ENCODE results near the gene TBX10.

Gene TBX10

GRCh38 chr11:67614730-67615714 is 24.5 kb downstream of the TBX10 start:
- peak overlapping the region in 1 of 2 donors; percentile 52 for H3K4me3 ChIP-seq
- intact Hi-C loops (cut with DNase I; ENCODE audit: low total_unique reads): loop anchor here (5.0 kb wide), 1 partner anchor 43 kb away; no protein-coding TSS in a partner anchor
- TF ChIP-seq, protein P1, sequence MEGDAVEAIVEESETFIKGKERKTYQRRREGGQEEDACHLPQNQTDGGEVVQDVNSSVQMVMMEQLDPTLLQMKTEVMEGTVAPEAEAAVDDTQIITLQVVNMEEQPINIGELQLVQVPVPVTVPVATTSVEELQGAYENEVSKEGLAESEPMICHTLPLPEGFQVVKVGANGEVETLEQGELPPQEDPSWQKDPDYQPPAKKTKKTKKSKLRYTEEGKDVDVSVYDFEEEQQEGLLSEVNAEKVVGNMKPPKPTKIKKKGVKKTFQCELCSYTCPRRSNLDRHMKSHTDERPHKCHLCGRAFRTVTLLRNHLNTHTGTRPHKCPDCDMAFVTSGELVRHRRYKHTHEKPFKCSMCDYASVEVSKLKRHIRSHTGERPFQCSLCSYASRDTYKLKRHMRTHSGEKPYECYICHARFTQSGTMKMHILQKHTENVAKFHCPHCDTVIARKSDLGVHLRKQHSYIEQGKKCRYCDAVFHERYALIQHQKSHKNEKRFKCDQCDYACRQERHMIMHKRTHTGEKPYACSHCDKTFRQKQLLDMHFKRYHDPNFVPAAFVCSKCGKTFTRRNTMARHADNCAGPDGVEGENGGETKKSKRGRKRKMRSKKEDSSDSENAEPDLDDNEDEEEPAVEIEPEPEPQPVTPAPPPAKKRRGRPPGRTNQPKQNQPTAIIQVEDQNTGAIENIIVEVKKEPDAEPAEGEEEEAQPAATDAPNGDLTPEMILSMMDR (IDR thresholded peaks at IDR 0.05): peak in 1 of 2 experiments; percentile 27
- no peak for DNase-seq
- no peaks in the 10 kb centered on the region for H3K9me3 ChIP-seq
- peaks cover 0 to 20% (median 11%) of the 10 kb centered on the region in 4 donors for H3K4me1 ChIP-seq
- peaks cover 12 to 38% (median 30%) of the 10 kb centered on the region in 3 donors for H3K36me3 ChIP-seq
- peaks cover 0 to 23% of the 10 kb centered on the region in 2 donors for H3K27me3 ChIP-seq
- peak overlapping the region in 1 of 2 donors; percentile 54 for H3K27ac ChIP-seq

DNA sequence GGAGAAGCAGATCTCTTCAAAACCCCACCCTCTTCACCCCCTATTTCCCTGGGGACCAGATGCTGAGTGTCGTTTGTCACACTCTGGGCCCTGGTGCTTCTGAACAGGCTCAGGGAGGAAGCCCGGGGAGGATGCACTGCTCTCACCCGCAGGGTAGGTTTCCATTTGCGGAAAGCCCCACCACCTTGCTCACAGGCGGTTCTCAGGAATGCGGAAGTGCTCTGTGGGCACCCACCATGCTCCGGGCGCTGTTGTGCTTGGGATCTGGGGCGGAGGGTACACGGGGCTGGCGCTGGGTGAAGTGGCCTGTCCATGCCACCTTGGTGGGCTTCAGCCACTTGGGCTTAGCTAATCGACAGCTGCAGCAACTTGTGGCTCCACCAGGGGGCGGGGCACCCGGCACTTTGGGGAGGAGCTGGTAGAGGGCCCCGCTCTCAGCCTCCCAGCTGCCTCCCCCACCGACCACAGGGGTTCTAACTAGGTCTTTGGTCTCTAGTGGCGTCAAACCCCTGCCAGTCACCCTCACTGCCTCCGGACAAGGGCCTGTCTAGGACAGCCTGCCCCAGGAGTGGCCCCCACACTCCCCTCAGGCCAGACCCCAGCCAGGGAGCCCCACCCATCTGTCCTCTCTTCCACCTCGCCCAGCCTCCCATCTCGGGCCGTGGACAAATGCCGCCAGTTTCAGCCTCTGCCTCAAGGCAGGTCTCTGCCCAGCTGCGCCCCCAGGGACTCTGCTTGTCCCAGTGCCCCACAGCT is 25.4 kb downstream of the TBX10 start:
- H3K36me3 ChIP-seq: peaks cover 17 to 44% (median 35%) of the 10 kb centered on the region in 3 donors
- H3K9me3 ChIP-seq: no peaks in the 10 kb centered on the region
- peak overlapping the region; percentile 42 to 52 for H3K4me3 ChIP-seq
- intact Hi-C loops (cut with DNase I; ENCODE audit: low total_unique reads): loop anchor here (5.0 kb wide), 1 partner anchor 42 kb away; no protein-coding TSS in a partner anchor
- H3K27me3 ChIP-seq: peaks cover 0 to 23% of the 10 kb centered on the region in 2 donors
- peak in 1 of 2 donors; percentile 49 for DNase-seq
- H3K27ac ChIP-seq: peak overlapping the region; percentile 45 to 54
- TF ChIP-seq, protein P1 (IDR thresholded peaks at IDR 0.05): peak; percentile 57 to 62
- peaks cover 0 to 20% (median 11%) of the 10 kb centered on the region in 4 donors for H3K4me1 ChIP-seq

DNA sequence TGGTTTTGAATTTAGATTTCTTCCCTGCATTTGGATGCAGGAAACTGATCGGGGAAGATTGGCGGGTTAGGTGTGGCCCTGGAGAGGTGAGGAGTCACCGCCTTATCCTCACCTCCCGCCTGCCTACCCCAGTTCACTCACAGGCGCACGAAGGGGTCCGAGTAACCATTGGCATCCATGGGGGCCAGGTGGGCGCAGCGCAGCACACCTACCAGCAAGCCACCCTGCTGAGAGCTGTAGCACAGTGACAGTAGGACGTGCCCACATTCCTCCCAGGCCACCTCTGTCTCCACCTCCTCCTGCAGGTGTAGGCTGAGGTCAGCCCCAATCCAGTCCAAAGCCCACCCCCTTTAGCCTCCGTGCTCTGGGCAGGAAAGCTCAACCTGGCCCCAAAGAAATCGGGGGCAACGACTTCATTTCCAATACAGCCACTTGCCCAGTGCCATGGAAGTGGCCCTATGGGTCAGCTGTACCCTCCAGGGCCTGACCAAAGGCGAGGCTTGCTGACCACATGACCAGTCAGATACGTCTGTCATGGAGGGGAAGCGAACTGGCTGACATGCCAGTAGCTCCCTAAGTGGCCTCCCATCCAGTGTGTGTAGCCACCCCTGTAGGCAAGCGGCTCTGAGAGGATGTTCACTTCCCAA is 26.1 kb downstream of the TBX10 start:
- H3K36me3 ChIP-seq: peaks cover 18 to 51% (median 42%) of the 10 kb centered on the region in 3 donors
- H3K27ac ChIP-seq: peak overlapping the region; percentile 45 to 54
- no peak for DNase-seq
- TF ChIP-seq, protein P1 (IDR thresholded peaks at IDR 0.05): no peak
- H3K4me3 ChIP-seq: peak overlapping the region; percentile 42 to 52
- H3K9me3 ChIP-seq: no peaks in the 10 kb centered on the region
- H3K4me1 ChIP-seq: peaks cover 0 to 20% (median 11%) of the 10 kb centered on the region in 4 donors
- intact Hi-C loops (cut with DNase I; ENCODE audit: low total_unique reads): loop anchor here (5.0 kb wide), 1 partner anchor 41 kb away; no protein-coding TSS in a partner anchor
- H3K27me3 ChIP-seq: peaks cover 0 to 23% of the 10 kb centered on the region in 2 donors

DNA sequence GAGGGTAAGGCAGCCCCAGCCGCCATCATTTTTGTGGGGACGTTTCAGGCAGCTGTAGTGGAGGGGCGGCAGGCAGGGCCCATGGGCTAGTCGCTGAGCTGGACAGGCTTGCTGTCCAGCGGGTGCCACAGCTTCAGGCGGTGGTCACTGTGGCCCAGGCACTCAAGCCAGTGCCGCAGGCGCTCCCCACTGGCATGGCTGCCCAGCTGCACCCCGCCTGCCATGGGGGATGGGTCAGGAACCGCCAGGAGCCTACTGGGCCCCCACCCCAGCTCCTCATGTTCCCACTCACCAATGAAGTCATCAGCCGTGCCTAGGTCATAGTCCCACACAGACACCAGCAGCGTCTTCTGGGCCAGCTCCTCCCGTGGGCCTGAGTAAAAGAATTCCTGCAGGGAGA is 26.8 kb downstream of the TBX10 start:
- Histone ChIP-seq H3K4me3 (no peak overlapping the region), H3K9me3 (no peaks in the 10 kb centered on the region), H3K27ac (no peak overlapping the region), H3K4me1 (peaks cover 0 to 26% (median 14%) of the 10 kb centered on the region in 4 donors), H3K27me3 (peaks cover 0 to 23% of the 10 kb centered on the region in 2 donors), H3K36me3 (peaks cover 18 to 52% (median 45%) of the 10 kb centered on the region in 3 donors)
- TF ChIP-seq, protein P1 (IDR thresholded peaks at IDR 0.05): no peak
- no peak for DNase-seq
- intact Hi-C loops (cut with DNase I; ENCODE audit: low total_unique reads): loop anchor here (5.0 kb wide), 1 partner anchor 40 kb away; no protein-coding TSS in a partner anchor
